HG03442 (cell line): ENCODE results near the gene HOXD8.
A peak's percentile ranks its signal among the peaks of the same experiment; 100 is the strongest.

Experiments
- ATAC-seq: cut with Tn5 transposase; IDR thresholded peaks from one replicate; pipeline ENCODE4 v1.9.1; 2021; ENCODE audit warnings: mild to moderate bottlenecking, moderate library complexity; ENCODE audit not compliant: unreplicated experiment

Gene HOXD8

GRCh38 chr2:176128982-176129796, at the start of gene HOXD8:
TSS of gene HOXD8 (plus strand) at chr2:176129705. CDS start at chr2:176130367, 662 bp downstream.
- ATAC-seq = no peak

DNA sequence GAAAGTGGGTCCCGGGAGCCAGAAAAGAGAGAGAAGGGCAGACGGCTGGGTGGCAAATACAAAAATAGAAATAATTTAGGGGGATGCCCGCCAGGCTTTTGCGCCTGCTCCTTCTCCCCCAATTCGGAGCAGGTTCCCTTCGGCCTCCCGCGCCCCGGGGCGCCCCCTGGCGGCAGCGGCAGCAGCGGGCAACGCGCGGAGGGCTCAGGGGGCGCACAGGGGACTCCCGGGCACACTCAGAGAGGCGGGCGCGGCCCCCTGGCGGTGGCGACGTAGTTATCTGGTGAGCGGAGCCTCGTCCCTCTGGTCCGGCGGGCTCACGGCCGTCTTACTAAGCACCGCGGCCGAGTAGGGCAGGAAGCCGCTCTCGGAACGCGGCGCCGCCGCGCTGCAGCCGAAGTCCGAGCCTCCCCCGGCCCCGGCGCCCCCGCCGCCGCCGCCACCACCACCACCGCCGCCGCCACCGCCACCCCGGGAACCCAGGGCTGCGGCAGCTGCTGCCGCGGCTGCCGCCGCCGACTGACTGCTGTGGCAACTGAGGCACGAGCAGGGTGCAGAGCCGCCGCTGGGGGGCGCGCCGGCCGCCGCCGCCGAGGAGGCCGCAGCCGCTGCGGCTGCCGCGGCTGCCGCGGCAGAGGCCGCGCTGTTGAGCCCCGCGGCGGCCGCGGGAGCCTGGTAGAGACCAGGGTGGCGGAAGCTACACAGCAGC, 49.5 kb upstream of the HOXD8 start:
- ATAC-seq = no peak

- no peak for ATAC-seq
Measured at GRCh38 chr2:176080540-176081375, 48.7 kb upstream of the HOXD8 start.

GRCh38 chr2:176081376-176081836, 48.1 kb upstream of the HOXD8 start:
- no peak for ATAC-seq

DNA sequence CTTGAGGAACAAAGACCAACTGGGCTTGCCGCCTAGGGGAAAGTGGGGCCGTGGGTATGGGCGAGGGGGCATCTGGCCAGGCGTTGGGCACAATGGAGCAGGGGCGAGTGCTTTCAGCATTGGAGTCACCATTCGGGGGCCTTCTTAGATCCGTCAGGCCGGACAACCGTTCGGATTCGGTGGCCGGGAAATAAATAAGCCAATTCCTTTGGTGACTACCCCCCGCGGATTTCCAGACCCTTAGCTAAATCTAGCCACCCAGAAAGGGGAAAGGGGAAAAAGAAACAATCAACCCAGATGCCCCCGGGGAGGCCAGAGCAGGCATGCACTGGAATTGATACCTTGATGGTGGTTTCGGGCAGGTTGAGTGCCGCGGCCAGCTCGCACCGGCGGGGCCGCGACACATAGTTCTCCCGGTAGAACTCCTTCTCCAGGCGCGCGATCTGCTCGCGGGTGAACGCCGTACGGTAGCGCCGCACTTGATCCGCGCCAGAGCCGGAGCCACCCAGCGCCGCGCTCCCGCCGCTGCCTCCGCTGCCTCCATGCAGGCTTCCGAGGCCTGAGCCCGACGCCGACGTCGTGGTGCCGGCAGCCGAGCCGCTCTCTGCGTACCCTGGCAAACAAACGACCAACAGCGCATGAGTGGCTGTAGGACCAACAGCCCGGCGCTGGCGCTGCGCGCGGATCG, 47.5 kb upstream of the HOXD8 start:
- ATAC-seq = no peak

GRCh38 chr2:176082525-176082823, 47.0 kb upstream of the HOXD8 start:
- ATAC-seq = no peak

GRCh38 chr2:176082824-176083751, 46.4 kb upstream of the HOXD8 start:
- ATAC-seq = no peak

DNA sequence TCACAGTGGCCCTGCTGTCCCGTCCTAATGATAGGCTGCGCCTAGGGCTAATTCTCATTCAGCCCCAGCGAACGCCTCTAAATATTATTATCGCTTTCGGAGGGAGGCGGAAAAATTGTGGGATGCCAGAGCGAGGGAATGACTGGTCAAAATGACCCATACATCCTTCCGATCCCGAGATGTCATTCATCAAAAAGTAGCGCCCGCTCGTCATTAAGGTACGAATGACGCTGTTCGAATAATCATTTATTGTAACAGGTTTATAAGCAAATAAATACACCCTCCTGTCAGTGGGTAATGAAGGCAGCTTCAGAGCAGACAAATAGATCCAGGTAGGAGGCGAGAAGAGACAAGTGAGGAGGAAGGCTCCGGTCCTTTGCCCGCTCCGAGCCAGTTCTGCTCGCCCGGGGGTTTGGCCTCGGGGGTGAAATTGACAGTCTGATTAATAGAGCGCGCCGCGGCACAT, 45.7 kb upstream of the HOXD8 start, which contains the start of gene EVX2:
Gene EVX2, minus strand, starts transcription at position 167 of the 466 bp plus-strand sequence. CDS start 186 bp downstream, outside the sequence.
- no peak for ATAC-seq

GRCh38 chr2:176084611-176085119, 44.8 kb upstream of the HOXD8 start:
- ATAC-seq = no peak

DNA sequence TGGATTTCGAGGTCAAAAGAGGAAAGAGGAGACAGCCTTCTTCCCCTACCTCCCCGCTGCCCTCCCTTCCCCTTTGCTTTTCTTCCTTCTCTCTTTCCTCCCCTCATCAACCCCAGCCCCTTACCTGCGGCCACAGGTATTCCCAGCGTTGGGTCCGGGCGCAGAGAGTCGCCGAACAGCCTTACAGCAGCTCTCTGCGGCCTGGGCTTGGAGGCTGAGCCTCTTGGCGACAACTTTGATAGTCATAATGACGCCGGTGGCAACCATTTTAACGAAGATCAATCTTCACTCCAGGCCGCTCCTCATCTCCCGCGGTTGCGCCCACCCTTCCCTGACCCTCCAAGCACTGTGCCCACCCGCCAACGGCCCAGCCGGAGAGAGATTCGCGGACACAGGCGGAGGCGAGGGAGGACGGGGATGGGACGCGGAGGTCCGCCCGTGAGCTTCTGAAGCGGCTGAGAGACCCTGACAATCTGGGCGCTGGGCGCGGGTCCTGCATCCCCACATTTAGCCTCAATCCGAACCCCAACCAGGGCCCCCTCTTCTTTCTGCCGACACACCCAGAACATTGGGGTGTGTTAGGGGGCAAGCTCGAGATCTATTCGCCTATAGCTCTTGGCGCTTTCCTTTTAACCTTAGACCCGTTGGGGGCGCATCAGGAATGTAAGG, 44.3 kb upstream of the HOXD8 start:
- no peak for ATAC-seq

DNA sequence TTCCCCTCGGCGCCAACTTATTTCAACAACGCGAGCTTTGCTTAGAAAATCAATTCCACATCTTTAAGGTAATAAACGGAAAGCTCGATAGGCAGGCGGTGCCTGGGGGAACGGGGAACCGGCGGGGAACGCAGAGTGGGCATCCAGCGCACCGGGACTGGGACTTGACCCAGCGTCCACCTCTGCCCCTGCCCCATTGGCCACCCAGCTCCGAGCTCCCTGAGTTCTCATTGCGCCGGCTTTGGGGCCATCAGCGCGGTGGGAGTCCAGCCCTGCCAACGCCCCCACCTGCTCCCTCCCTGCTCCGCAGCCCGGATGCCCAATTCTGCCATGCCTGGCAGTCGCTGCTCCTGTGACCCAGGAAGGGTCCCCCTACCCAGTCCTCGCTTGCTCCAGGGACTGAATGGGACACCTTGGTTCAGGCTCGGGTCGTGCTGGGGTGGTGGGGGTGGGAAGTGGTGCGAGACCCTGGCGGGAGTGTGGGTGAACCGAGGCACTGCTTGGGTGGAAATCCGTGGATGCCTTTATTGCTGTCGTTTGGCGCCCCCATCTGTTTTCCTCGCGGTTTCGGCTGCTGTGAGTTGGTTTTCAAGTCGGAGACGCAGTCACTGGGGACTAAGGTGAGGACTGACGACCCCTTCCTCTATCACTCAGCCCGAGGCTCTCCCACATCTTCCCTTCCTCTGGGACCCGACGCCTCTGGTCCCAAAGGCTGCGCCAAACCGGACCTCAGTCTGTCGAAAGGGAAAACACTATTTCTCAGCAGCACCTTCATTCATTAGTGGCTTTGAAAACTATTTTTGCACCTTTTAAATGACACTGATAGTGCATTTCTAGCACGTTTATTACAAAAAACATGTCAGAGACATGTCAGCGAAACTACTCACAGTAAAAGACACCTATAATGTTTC, 43.4 kb upstream of the HOXD8 start:
- ATAC-seq = no peak

GRCh38 chr2:176087330-176088047, 42.0 kb upstream of the HOXD8 start:
- ATAC-seq = no peak

DNA sequence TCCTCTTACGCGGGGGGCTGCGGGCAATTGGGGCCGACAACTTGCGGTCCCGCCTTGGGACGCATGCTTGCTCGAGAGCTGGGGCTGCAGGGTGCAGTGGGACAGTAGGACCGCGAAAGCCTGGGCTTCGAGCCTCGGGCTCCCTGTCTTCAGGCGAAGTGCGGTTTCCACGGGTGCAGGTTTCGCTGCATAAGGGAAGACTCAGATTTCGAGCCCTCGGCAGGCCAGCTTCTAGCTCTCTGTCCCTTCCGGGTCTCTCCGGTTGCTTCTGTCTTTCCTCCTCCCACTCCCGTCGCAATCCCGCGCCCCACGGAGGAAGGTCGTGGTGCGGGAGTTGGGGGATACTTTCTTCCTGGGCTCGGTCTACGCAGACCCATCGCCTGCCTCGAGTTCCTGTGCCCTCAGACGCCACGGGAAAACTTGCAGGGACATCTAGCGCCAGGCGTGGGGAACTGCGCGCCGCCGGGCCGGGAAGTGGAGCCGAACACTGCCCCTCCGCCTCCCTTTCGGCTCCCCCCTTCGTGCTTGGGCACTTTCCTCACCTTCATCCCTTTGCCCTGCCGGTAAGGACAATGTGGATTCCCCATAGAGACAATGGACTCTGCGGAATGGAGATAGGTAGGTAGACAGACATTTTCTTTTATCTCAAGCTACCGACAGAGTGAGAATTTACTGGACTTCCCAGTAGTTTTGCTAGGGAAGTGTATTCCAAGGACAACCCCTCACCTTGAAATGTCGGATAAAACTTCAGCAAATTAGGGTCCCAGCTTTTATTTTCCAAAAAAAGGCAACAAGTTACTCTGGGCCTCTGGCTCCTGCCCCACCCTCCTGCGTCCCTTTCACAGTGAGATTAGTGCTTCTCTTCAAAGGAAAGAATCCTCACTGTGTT, 41.2 kb upstream of the HOXD8 start:
- peak; percentile 66 for ATAC-seq

DNA sequence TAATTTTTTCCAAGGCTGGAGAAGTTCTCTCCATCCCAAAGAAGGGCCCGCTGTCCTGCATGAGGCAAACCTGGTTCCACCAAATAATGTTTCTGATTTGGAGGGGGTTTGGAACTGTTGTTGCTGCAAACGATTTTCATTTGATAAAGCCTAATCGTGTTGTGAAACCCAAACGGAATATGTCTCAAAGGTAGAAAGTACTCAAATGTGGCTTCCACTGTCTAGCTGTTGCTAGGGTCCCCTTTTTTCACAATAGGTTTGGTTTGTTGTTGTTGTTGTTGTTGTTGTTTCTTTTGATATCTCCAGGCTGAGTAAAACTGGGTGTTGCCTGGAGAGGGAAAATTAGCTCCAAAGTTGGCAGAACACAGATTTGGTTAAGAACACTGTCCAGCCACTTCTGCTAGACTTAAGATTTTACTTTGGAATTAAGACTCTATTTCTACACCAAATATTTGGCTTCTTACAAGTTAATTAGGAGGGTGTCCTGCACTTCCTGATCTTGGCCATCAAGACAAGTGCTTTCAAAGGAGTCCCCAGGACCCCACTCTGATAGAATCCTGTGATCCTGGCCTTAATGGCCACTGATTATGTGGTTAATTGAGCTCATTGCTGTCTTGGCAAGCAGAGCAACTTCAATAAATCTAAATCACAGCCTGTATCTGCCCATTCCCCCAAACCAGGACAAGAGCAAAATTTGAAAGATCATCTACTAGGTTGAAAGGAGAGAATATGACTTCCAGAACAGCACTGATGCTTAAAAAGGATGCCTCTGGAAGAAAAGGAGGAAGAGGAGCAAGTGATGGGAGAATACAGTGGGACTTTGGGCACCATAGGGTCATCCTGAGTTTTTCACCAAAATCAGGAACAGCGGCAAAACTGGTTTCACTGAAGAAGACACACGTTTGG, 40.3 kb upstream of the HOXD8 start:
- no peak for ATAC-seq

DNA sequence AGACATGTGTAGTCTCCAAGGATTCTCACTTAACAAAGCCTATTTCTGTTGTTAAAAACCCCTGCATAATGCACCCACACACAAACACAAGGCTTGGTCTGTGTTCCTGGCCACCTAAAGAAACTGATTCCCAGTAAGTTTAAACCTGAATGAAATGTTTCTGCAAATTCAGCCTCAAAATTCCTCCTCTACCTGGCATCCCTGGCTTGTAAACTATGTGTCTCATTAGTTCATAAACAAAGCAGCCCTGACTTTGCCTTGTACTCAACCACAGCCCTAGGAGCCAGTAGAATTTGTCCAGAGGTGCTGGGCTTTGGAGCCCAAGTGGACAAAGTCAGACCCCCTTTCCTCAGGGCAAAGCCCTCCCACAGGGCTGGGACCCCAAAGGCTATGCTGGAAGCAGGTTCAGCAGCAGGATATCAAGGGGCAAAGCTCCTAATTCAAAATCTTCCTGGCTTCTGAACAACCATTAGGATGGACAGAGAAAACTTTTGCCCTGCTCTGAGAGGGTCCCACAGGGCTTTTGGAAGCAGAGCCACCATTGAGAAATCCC, 39.6 kb upstream of the HOXD8 start:
- ATAC-seq = no peak
